ENCODE results near the gene CDKL5.

GRCh38 chrX:18696653-18697052 is 271.2 kb downstream of the CDKL5 start:
- no peak for TF ChIP-seq CTCF (conservative IDR thresholded peaks at IDR 0.05; ENCODE audit: low read length)
- TF ChIP-seq EZH2phosphoT487 (IDR thresholded peaks at IDR 0.05; ENCODE audit: borderline replicate concordance), result no peak
